H1 (cell line): Measurements from ENCODE around the gene EMX1. TPM values are rescaled to one million over a fixed set of nuclear protein-coding genes. Genes with fewer than 3 reads are reported as not detected.

Experiments used
- CTCF ChIA-PET: fragments of 300-600 bp; sonication (Branson Sonifier 250); formaldehyde crosslinking; loops from one replicate; lab custom pipeline; 2021; ENCODE audit not compliant: partially characterized antibody; lab: Charles Lee
- POLR2A ChIA-PET: fragments of 300-600 bp; sonication (Branson Sonifier 250); formaldehyde crosslinking; loops from one replicate; lab custom pipeline; 2021; ENCODE audit warnings: inconsistent platforms; ENCODE audit not compliant: partially characterized antibody; lab: Charles Lee
- DNase-seq, 2 experiments: peaks; one replicate each; pipeline versions ENCODE4 v3.0.0 to v3.0.0-alpha.2; 2010 to 2022; ENCODE audit warnings: low spot score in 2 of 2, low read depth in 1 of 2, mixed read lengths in 1 of 2
- FAIRE-seq: peaks from 2 replicates; lab custom pipeline; 2011; peaks lifted over from hg19 to GRCh38; lab: Jason Lieb, UNC
- H2AFZ ChIP-seq: 2 replicates; pipeline ENCODE4 v1.8.1; 2012; ENCODE audit warnings: low read length, inconsistent platforms
- H2AK5ac ChIP-seq: 2 replicates; pipeline ENCODE4 v1.6.1; 2013; ENCODE audit warnings: low read depth, low read length
- H2BK120ac ChIP-seq: replicated peaks from 2 replicates; pipeline ENCODE3; 2013; ENCODE audit warnings: low read depth, low read length, inconsistent platforms
- H2BK12ac ChIP-seq: 2 replicates; pipeline ENCODE4 v1.6.1; 2013; ENCODE audit warnings: low read depth, low read length
- H2BK15ac ChIP-seq: 2 replicates; pipeline ENCODE4 v1.6.1; 2013; ENCODE audit warnings: low read length
- H2BK20ac ChIP-seq: 2 replicates; pipeline ENCODE4 v1.6.1; 2013; ENCODE audit warnings: low read length
- H2BK5ac ChIP-seq: 2 replicates; pipeline ENCODE4 v1.6.1; 2013; ENCODE audit warnings: low read depth, low read length
- H3K14ac ChIP-seq: 2 replicates; pipeline ENCODE4 v1.6.1; 2013; ENCODE audit warnings: inconsistent platforms; ENCODE audit not compliant: insufficient read length
- H3K18ac ChIP-seq: 2 replicates; pipeline ENCODE4 v1.6.1; 2013; ENCODE audit warnings: low read length; ENCODE audit errors: extremely low read depth
- H3K23ac ChIP-seq: 2 replicates; pipeline ENCODE4 v1.6.1; 2013; ENCODE audit warnings: inconsistent platforms; ENCODE audit not compliant: insufficient read length
- H3K23me2 ChIP-seq: 2 replicates; pipeline ENCODE4 v1.6.1; 2013; ENCODE audit warnings: low read depth, low read length
- H3K27ac ChIP-seq: 2 replicates; pipeline ENCODE4 v1.6.1; 2011; ENCODE audit warnings: low read depth, low read length, inconsistent platforms
- H3K27me3 ChIP-seq, 4 experiments: replicated peaks in 1 of 4; 1 replicate in 1 of 4; 2 replicates in 3 of 4; pipeline versions ENCODE4 v1.6.1 to v1.8.1; 2011 to 2013; ENCODE audit warnings: low read length in 3 of 4, mild to moderate bottlenecking in 3 of 4, inconsistent platforms in 2 of 4, mixed read lengths in 2 of 4, moderate library complexity in 1 of 4; ENCODE audit not compliant: control insufficient read depth in 3 of 4, insufficient read depth in 3 of 4; ENCODE audit errors: extremely low read depth in 1 of 4
- H3K36me3 ChIP-seq, 4 experiments: 2 replicates each; pipeline versions ENCODE4 v1.6.1 to v1.8.1; 2011 to 2013; ENCODE audit warnings: mild to moderate bottlenecking in 4 of 4, low read length in 3 of 4, moderate library complexity in 2 of 4, control low read depth in 1 of 4, inconsistent platforms in 1 of 4; ENCODE audit not compliant: insufficient read depth in 4 of 4, control insufficient read depth in 2 of 4
- H3K4ac ChIP-seq: replicated peaks from 2 replicates; pipeline ENCODE3; 2013; ENCODE audit warnings: low read length, low read depth, mixed read lengths, inconsistent platforms; ENCODE audit not compliant: insufficient read length
- H3K4me1 ChIP-seq, 4 experiments: replicated peaks in 1 of 4; 1 replicate in 1 of 4; 2 replicates in 3 of 4; pipeline versions ENCODE4 v1.6.1 to v1.8.1; 2011 to 2013; ENCODE audit warnings: low read length in 3 of 4, inconsistent platforms in 2 of 4, mixed read lengths in 1 of 4; ENCODE audit not compliant: insufficient read depth in 4 of 4, control insufficient read depth in 3 of 4
- H3K4me2 ChIP-seq, 2 experiments: 2 replicates each; pipeline versions ENCODE4 v1.6.1 to v1.8.1; 2011 to 2013; ENCODE audit warnings: low read depth in 2 of 2, low read length in 2 of 2, control low read depth in 1 of 2, inconsistent platforms in 1 of 2, mild to moderate bottlenecking in 1 of 2; ENCODE audit not compliant: insufficient read depth in 1 of 2
- H3K4me3 ChIP-seq, 4 experiments: fragments of 200-600, 300-600 bp in 1 of 4; sonication (generic), shearing (Covaris generic), sonication (Bioruptor Twin) in 1 of 4; 2 replicates each; pipeline versions ENCODE4 v1.5.1 to v1.8.1; 2011 to 2016; ENCODE audit warnings: low read length in 4 of 4, low read depth in 3 of 4, control low read depth in 2 of 4, inconsistent platforms in 2 of 4, mild to moderate bottlenecking in 2 of 4, mixed read lengths in 1 of 4, moderate library complexity in 1 of 4; ENCODE audit not compliant: insufficient read depth in 2 of 4; ENCODE audit errors: extremely low read depth in 1 of 4
- H3K56ac ChIP-seq: replicated peaks from 2 replicates; pipeline ENCODE3; 2013; ENCODE audit warnings: low read depth, mild to moderate bottlenecking, mixed read lengths, low read length, inconsistent platforms; ENCODE audit not compliant: insufficient read length
- H3K79me1 ChIP-seq: 2 replicates; pipeline ENCODE4 v1.6.1; 2013; ENCODE audit warnings: low read depth, low read length, control low read depth
- H3K79me2 ChIP-seq, 2 experiments: 2 replicates each; pipeline versions ENCODE4 v1.6.1 to v1.8.1; 2012 to 2013; ENCODE audit warnings: low read length in 2 of 2, mild to moderate bottlenecking in 2 of 2, inconsistent platforms in 1 of 2; ENCODE audit not compliant: insufficient read depth in 2 of 2, control insufficient read depth in 1 of 2
- H3K9ac ChIP-seq, 4 experiments: replicated peaks in 1 of 4; 1 replicate in 1 of 4; 2 replicates in 3 of 4; pipeline versions ENCODE4 v1.6.1 to v1.8.1; 2011 to 2013; ENCODE audit warnings: low read depth in 3 of 4, low read length in 3 of 4, control low read depth in 2 of 4, mild to moderate bottlenecking in 2 of 4, moderate library complexity in 2 of 4, inconsistent platforms in 1 of 4; ENCODE audit errors: extremely low read depth in 1 of 4
- H3K9me3 ChIP-seq, 2 experiments: 2 replicates each; pipeline versions ENCODE4 v1.6.1 to v1.8.1; 2012 to 2013; ENCODE audit warnings: mild to moderate bottlenecking in 2 of 2, moderate library complexity in 2 of 2, control low read depth in 1 of 2, inconsistent platforms in 1 of 2, low read depth in 1 of 2, low read length in 1 of 2, mixed read lengths in 1 of 2; ENCODE audit not compliant: insufficient read depth in 2 of 2
- H4K20me1 ChIP-seq, 2 experiments: replicated peaks in 1 of 2; 2 replicates each; pipeline versions ENCODE3 to v1.8.1; 2011 to 2013; ENCODE audit warnings: inconsistent platforms in 2 of 2, low read length in 2 of 2, mild to moderate bottlenecking in 1 of 2; ENCODE audit not compliant: insufficient read depth in 2 of 2, control insufficient read depth in 1 of 2
- H4K5ac ChIP-seq: 2 replicates; pipeline ENCODE4 v1.6.1; 2013; ENCODE audit warnings: low read length, low read depth, mixed read lengths, inconsistent platforms; ENCODE audit not compliant: insufficient read length
- H4K8ac ChIP-seq: 2 replicates; pipeline ENCODE4 v1.8.0; 2013; ENCODE audit warnings: mild to moderate bottlenecking, moderate library complexity, low read length, inconsistent platforms; ENCODE audit not compliant: insufficient read depth; ENCODE audit errors: extremely low read depth
- H4K91ac ChIP-seq: replicated peaks from 2 replicates; pipeline ENCODE3; 2013; ENCODE audit warnings: low read length, mixed read lengths, inconsistent platforms; ENCODE audit not compliant: insufficient read length
- ASH2L ChIP-seq: fragments of 200-600, 300-600 bp; sonication (generic); IDR thresholded peaks from one replicate; pipeline ENCODE4 v1.7.1; 2017; ENCODE audit warnings: low read length
- RNF2 ChIP-seq: fragments of 200-900, 300-1000 bp; sonication (generic); IDR thresholded peaks from 2 replicates; pipeline ENCODE4 v1.7.1; 2016; ENCODE audit warnings: borderline replicate concordance, low read depth, mild to moderate bottlenecking, antibody characterized with exemption, low read length; ENCODE audit not compliant: poor library complexity, severe bottlenecking; ENCODE audit errors: missing control alignments
- WGBS, 2 experiments: shearing (Covaris generic) in 1 of 2; methylation state at CpG; one replicate each; pipeline versions ENCODE4 v1.1.6 to v1.1.7; 2013 to 2015; ENCODE audit warnings: low lambda C conversion rate in 2 of 2, mixed read lengths in 2 of 2, inconsistent platforms in 1 of 2, low coverage in 1 of 2, missing lambda C conversion rate in 1 of 2; ENCODE audit not compliant: insufficient replicate concordance in 2 of 2, insufficient coverage in 1 of 2, insufficient read length in 1 of 2; ENCODE audit errors: extremely low coverage in 1 of 2, missing lambda C conversion rate in 1 of 2; 5-methylcytosine and 5-hydroxymethylcytosine counted together
- polyA plus RNA-seq, 7 experiments: library from polyadenylated mRNA; depleted of rRNA in 3 of 7; stranded (reverse) in 5 of 7; unstranded in 2 of 7; fragments of >200 nt in 5 of 7; fragments of 200-250 nt in 2 of 7; gene quantifications; 1 replicate in 5 of 7; 2 replicates in 1 of 7; 4 replicates in 1 of 7; pipeline versions ENCODE4 v1.2.1 to v1.2.3, GENCODE V29; 2011 to 2013; ENCODE audit warnings: missing spikeins in 2 of 7, mixed read lengths in 2 of 7
- total RNA-seq: library from RNA; stranded (reverse); fragmentation: NEBNext Ultra II Directional; extraction: Animal tissue kit (Norgen Biotek cat#: 25700); gene quantifications from 2 replicates; pipeline ENCODE4 v1.2.1, GENCODE V29; 2021
- TF ChIP-seq, protein P1 (sequence below): IDR thresholded peaks from 2 replicates; pipeline ENCODE4 v1.6.1; 2011; ENCODE audit warnings: low read length, improper control_type of control experiment

The EMX1 gene
- total and polyA plus RNA-seq, 2 of the 8 experiments (the other 6 are each of a cell fraction or from before 2014, with no cell fraction given), result 2.4 to 4.9 TPM

DNA sequence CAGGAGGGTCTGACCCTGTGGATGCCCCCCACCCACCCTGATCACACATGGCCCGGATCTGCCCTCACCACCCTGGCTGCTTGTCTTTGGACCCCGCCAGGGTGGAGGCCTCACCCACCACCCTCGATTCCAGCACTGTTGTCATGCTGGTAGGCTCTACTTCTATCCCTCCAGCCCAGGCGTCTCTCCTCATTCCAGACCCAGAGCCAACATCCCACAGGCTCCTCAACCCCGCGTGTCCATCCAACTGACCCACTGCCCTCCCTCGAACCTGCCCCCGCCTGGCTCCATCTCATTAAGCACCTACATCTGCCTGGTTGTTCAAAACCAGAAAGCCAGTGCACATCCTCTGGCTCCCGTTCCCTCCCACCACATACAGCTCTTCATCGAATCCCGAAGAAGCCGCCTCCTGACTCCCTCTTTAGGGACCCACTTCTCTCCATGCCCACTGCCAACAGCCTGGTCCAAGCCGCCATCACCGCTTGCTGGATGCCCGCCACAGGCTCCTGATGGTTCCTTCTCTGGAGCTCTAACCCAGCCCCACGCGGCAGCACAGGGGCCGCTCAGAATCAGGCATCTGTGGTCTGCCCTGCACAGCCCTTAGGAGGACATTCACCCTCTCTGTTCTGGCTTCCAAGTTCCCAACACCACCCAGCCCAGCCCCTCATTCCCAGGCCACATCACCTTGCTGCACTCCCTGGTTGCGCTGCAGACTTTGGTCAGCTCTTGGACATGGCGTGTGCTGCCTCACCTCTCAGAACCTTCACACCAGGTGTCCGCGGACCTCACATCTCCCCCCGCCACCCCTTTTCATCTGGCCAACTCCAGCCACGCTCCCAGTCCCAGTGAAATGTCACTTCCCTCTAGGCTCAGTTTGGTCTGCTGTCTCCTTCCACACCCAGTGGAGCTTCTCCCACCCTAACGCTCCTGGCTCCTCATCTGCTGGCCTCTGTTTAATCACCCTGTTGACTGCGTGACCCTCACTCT is 43.0 kb downstream of the EMX1 start:
- H4K8ac ChIP-seq, result peak overlapping the region; percentile 41
- 88% methylated on average over 26 of the region's 26 CpGs; no CpG with 5 or more reads in 1 of the 2 experiments for WGBS, 2 experiments
- H3K9me3 ChIP-seq, result no peaks in the 10 kb centered on the region
- H3K9ac ChIP-seq, result no peak overlapping the region
- peaks cover 0 to 5% (median 0%) of the 10 kb centered on the region in 4 experiments; a peak in 1 of 7 replicates for H3K27me3 ChIP-seq
- peaks cover 12 to 31% (median 22%) of the 10 kb centered on the region in 4 experiments for H3K4me1 ChIP-seq
- H3K18ac ChIP-seq, result no peak overlapping the region; the same call in 1 of the 2 replicates
- no peak overlapping the region for H4K5ac ChIP-seq
- peak overlapping the region; percentile 87; the same call in 1 of the 2 replicates for H2BK12ac ChIP-seq
- H3K56ac ChIP-seq, result no peak overlapping the region
- peak overlapping the region; percentile 88 for H2BK15ac ChIP-seq
- no peaks in the 10 kb centered on the region for H3K79me2 ChIP-seq
- TF ChIP-seq RNF2 (no peak), ASH2L (no peak)
- TF ChIP-seq, protein P1, sequence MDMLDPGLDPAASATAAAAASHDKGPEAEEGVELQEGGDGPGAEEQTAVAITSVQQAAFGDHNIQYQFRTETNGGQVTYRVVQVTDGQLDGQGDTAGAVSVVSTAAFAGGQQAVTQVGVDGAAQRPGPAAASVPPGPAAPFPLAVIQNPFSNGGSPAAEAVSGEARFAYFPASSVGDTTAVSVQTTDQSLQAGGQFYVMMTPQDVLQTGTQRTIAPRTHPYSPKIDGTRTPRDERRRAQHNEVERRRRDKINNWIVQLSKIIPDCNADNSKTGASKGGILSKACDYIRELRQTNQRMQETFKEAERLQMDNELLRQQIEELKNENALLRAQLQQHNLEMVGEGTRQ, result no peak
- H3K79me1 ChIP-seq, result no peaks in the 10 kb centered on the region
- H3K36me3 ChIP-seq, result no peaks in the 10 kb centered on the region
- FAIRE-seq, result no peak
- no peak overlapping the region for H3K4me3 ChIP-seq
- DNase-seq, result no peak
- H2BK5ac ChIP-seq, result peak overlapping the region; percentile 66; the same call in 1 of the 2 replicates
- no peak overlapping the region for H2BK120ac ChIP-seq
- H3K23ac ChIP-seq, result no peak overlapping the region
- no peak overlapping the region for H2AFZ ChIP-seq
- no peak overlapping the region for H3K4me2 ChIP-seq
- ChIA-PET POLR2A (interaction anchor here (1.1 kb wide), 2 partner anchors 9 to 41 kb away, joined by 3 to 5 read pairs; no protein-coding TSS in a partner anchor), CTCF (interaction anchor here (0.8 to 11.9 kb wide), 9 partner anchors 8 to 217 kb away, joined by 3 to 166 read pairs (median 4); no protein-coding TSS in a partner anchor)
- H2BK20ac ChIP-seq, result peak overlapping the region; percentile 72; the same call in 1 of the 2 replicates
- no peaks in the 10 kb centered on the region for H4K20me1 ChIP-seq
- no peaks in the 10 kb centered on the region for H3K23me2 ChIP-seq
- peak overlapping the region; percentile 24 for H3K4ac ChIP-seq
- peak overlapping the region; percentile 79; the same call in 1 of the 2 replicates for H2AK5ac ChIP-seq
- H3K27ac ChIP-seq, result no peak overlapping the region
- no peak overlapping the region for H3K14ac ChIP-seq
- H4K91ac ChIP-seq, result peak overlapping the region; percentile 79
